Measurements from ENCODE around the gene TRPV2. TPM values are rescaled to one million over a fixed set of nuclear protein-coding genes. Genes with fewer than 3 reads are reported as not detected.

The TRPV2 gene
- total RNA-seq, 3 donors from 2014 or later = 4.8 to 15.2 (median 13.3) TPM

GRCh38 chr17:16379654-16380053 lies 35.7 kb upstream of the TRPV2 start:
- Histone ChIP-seq H3K36me3 (ENCODE audit: low read depth) (no peaks in the 10 kb centered on the region), H3K4me3 (no peak overlapping the region), H3K9me3 (no peaks in the 10 kb centered on the region), H3K4me1 (ENCODE audit: low read depth) (peaks cover 31% of the 10 kb centered on the region)
- TF ChIP-seq CTCF (IDR thresholded peaks at IDR 0.05) = no peak
- no peak for DNase-seq
- intact Hi-C loops (cut with DNase I, micrococcal nuclease) = no loop called here
- ATAC-seq = no peak

- intact Hi-C loops (cut with DNase I, micrococcal nuclease) = no loop called here
- peaks cover 29% of the 10 kb centered on the region for H3K4me1 ChIP-seq (ENCODE audit: low read depth)
- H3K4me3 ChIP-seq = peak within 1 kb of the TSS; percentile 56
- TF ChIP-seq CTCF (IDR thresholded peaks at IDR 0.05) = no peak
- DNase-seq (peak; percentile 96 to 98 (median 96)), ATAC-seq (peak; percentile 95)
- no peaks in the 10 kb centered on the region for H3K36me3 ChIP-seq (ENCODE audit: low read depth)
- H3K9me3 ChIP-seq = no peaks in the 10 kb centered on the region
These were observed 34.5 kb upstream of the TRPV2 start, which contains the start of gene UBB for GRCh38 chr17:16380640-16381495. TSS of gene UBB (plus strand) at chr17:16381091. CDS start at chr17:16381908, 817 bp downstream.

GRCh38 chr17:16381496-16381820 lies 33.9 kb upstream of the TRPV2 start:
- no peak for TF ChIP-seq CTCF (IDR thresholded peaks at IDR 0.05)
- Histone ChIP-seq H3K9me3 (no peaks in the 10 kb centered on the region), H3K4me1 (ENCODE audit: low read depth) (peaks cover 29% of the 10 kb centered on the region), H3K4me3 (peak overlapping the region; percentile 56), H3K36me3 (ENCODE audit: low read depth) (no peaks in the 10 kb centered on the region)
- ATAC-seq (no peak), DNase-seq (no peak)
- intact Hi-C loops (cut with DNase I, micrococcal nuclease) = no loop called here

GRCh38 chr17:16383216-16383615 lies 32.2 kb upstream of the TRPV2 start:
- ATAC-seq (no peak), DNase-seq (no peak)
- H3K36me3 ChIP-seq (ENCODE audit: low read depth) = no peaks in the 10 kb centered on the region
- H3K9me3 ChIP-seq = no peaks in the 10 kb centered on the region
- no peak for TF ChIP-seq CTCF (IDR thresholded peaks at IDR 0.05)
- intact Hi-C loops (cut with DNase I, micrococcal nuclease) = no loop called here
- H3K4me1 ChIP-seq (ENCODE audit: low read depth) = peaks cover 23% of the 10 kb centered on the region
- no peak overlapping the region for H3K4me3 ChIP-seq

GRCh38 chr17:16383772-16384287 lies 31.5 kb upstream of the TRPV2 start:
- no peak overlapping the region for H3K4me3 ChIP-seq
- H3K4me1 ChIP-seq (ENCODE audit: low read depth) = peaks cover 20% of the 10 kb centered on the region
- no peaks in the 10 kb centered on the region for H3K9me3 ChIP-seq
- intact Hi-C loops (cut with DNase I, micrococcal nuclease) = no loop called here
- H3K36me3 ChIP-seq (ENCODE audit: low read depth) = no peaks in the 10 kb centered on the region
- no peak for DNase-seq
- TF ChIP-seq CTCF (IDR thresholded peaks at IDR 0.05) = no peak
- no peak for ATAC-seq

Data from mucosa of descending colon (tissue), 3 donors.